HG02981 (cell line): Measurements from ENCODE around the gene ME3.

Experiments used
- ATAC-seq: cut with Tn5 transposase; IDR thresholded peaks from one replicate; pipeline ENCODE4 v1.9.1; 2021; ENCODE audit warnings: mild to moderate bottlenecking, moderate library complexity; ENCODE audit not compliant: unreplicated experiment

The ME3 gene

GRCh38 chr11:86672007-86672621, at the start of gene ME3:
Gene ME3, minus strand, starts transcription at chr11:86672616.
- no peak for ATAC-seq

GRCh38 chr11:86722006-86722405, 49.6 kb upstream of the ME3 start:
- ATAC-seq: no peak

- no peak for ATAC-seq
Observed at GRCh38 chr11:86720546-86720945, 48.1 kb upstream of the ME3 start.

- no peak for ATAC-seq
Observed at GRCh38 chr11:86719781-86720463, 47.5 kb upstream of the ME3 start.

- ATAC-seq: no peak
Observed at GRCh38 chr11:86718999-86719398, 46.6 kb upstream of the ME3 start.

GRCh38 chr11:86718521-86718920, 46.1 kb upstream of the ME3 start:
- no peak for ATAC-seq

- no peak for ATAC-seq
Observed at GRCh38 chr11:86717817-86718501, 45.5 kb upstream of the ME3 start.

- no peak for ATAC-seq
Observed at GRCh38 chr11:86715611-86716010, 43.2 kb upstream of the ME3 start.

GRCh38 chr11:86713552-86713951, 41.1 kb upstream of the ME3 start:
- no peak for ATAC-seq

GRCh38 chr11:86710936-86711335, 38.5 kb upstream of the ME3 start:
- no peak for ATAC-seq

GRCh38 chr11:86708669-86709068, 36.3 kb upstream of the ME3 start:
- ATAC-seq: no peak

GRCh38 chr11:86706338-86707131, 34.1 kb upstream of the ME3 start:
- ATAC-seq: no peak

GRCh38 chr11:86704710-86705109, 32.3 kb upstream of the ME3 start:
- no peak for ATAC-seq

- no peak for ATAC-seq
Observed at GRCh38 chr11:86703987-86704386, 31.6 kb upstream of the ME3 start.

- no peak for ATAC-seq
Observed at GRCh38 chr11:86702220-86702983, 30.0 kb upstream of the ME3 start.

GRCh38 chr11:86699040-86699791, 26.8 kb upstream of the ME3 start:
- no peak for ATAC-seq

GRCh38 chr11:86698639-86699038, 26.2 kb upstream of the ME3 start:
- ATAC-seq: no peak

GRCh38 chr11:86696451-86696850, 24.0 kb upstream of the ME3 start:
- ATAC-seq: no peak

GRCh38 chr11:86696004-86696403, 23.6 kb upstream of the ME3 start:
- ATAC-seq: no peak

- no peak for ATAC-seq
Observed at GRCh38 chr11:86695373-86695772, 23.0 kb upstream of the ME3 start.
